Stimulated activated naive CD4-positive, alpha-beta T cell (primary cell): ENCODE data around the gene CPNE1.
"Not testable (repeated sequence)": the region's sequence is repeated elsewhere in the genome, so short reads cannot be mapped to it uniquely, and the experiment has no call there.

Source experiments
- DNase-seq, 6 experiments: peaks; one replicate each; lab custom pipeline; 2025; lab: John Stamatoyannopoulos, UW

CPNE1 gene

DNA sequence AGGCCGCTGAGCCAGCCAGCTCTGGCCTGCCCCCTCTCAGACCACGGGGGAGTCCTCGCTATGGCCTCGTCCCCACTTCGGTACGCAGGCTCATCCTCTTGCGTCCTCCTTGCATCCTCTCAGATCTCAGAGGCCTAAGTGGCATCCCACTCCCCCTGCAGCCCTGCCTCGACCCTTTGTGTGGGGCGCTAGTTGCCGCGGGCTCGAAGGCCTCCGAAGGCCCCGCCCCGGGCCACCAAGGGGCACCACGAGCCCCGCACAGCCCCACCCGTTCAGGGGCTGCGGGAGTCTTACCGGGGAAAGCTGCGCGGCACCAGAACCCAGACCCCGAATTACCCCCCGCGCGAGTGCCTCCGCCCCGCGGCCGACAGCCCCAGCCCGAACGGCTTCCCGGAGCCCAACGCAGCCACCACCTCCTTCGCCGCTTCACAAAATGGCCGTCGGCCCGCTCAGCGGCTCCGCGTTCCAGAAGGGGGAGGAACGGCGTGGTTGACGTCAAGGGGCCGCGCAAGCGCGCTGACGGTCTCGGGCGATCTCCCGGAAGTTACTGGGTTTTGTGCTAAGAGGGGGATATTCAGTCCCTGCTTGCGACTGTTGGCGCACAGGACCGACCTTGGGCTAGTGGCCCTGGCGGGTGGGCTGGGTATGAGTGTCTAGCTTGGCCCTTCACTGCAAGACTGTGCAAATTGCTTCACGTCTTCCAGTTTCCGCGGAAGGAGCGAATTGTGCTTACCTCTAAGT lies at the start of gene CPNE1, which contains the start of gene RBM12:
TSS of gene CPNE1 (minus strand) at position 435 of the 741 bp plus-strand sequence. CDS start 31,977 bp downstream, outside the sequence.
TSS of gene RBM12 (minus strand) at position 435 of the 741 bp plus-strand sequence. CDS start 9,578 bp downstream, outside the sequence.
- DNase-seq, result peak; percentile 89 to 96 (median 90)

DNA sequence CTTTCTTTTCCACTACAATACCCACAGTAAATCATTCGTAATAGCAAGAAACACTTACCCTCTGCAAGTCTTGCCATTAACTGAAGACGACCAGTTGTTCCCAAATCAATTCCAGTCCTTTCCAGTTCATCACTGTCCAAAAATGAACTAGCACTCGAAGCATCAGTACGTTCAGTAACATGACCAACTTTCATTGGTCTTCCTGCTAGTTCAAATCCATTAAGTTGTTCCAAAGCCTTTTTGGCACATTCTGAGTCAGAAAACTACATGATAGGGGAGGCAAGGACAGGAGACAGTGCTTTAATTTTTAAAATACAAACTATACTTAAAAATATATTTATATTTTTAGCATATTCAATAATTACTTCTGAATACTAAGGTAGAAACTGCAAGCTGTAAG lies 49.4 kb upstream of the CPNE1 start:
- DNase-seq, result no peak

DNA sequence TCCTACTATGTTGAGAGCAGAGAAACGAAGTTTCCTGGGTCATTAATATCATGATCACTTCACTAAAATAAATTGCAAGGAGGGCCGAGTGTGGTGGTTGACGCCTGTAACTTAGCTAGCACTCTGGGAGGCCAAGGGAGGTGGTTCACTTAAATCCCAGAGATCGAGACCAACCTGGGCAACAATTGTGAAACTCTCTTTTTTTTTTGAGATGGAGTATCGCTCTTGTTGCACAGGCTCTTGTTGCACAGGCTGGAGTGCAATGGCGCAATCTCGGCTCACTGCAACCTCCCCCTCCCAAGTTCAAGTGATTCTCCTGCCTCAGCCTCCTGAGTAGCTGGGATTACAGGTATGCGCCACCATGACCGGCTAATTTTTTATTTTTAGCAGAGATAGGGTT lies 48.4 kb upstream of the CPNE1 start:
- DNase-seq, result not testable (repeated sequence)

DNA sequence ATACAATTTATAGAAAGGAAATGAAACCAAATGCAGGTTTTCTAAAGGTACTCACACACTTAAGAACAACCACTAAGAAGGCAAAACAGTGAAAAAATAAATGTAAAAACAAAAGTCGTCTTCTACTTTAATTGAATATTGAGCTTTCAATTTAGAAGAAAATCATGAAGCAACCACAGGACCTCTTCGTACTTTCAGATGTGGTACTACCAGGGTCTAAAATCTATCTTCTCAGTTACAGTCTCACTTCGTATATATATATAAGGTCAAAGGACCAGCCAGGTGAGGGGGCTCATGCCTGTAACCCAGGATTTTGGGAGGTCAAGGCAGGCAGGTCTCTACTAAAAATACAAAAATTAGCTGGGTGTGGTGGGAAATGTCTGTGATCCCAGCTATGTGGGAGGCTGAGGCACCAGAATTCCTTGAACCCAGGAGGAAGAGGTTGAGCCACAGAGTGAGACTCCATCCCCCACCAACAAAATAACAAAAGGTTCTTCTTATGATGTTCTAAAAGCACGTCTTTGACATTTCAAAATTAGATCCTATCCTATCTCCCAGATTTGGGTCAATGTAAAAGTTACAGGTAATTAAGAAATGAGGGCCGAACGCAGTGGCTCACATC lies 47.0 kb upstream of the CPNE1 start:
- no peak for DNase-seq

DNA sequence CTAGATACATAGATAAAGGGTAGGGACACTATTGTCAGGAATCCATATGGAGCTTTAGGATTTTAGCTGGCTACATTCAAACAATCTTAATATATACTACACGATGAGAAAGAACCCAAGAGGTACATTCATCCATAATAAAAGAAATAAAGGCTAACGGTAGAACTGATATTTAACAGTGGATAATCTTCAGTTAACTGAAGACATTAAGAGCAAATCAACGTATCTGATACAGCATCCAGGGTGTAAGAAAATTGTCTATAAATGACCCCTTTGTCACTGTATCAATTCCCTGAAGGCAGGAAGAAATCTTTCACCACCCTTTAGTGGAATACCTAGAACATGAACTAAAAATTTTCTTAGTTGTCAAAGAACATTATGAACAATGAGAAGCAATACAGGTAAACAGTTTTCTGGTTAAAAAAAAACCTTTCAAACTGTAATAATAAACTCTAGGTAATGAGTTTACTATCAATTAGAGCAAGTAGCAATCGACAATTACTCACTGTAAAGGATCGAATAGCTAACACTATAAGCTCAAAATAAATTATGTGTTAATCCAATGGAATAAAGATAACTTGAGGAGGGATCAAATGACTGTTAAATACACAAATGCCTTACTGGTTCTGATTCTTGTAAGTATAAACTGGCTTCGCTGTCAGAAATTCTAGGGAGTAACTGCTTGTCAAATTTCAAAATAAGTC lies 46.3 kb upstream of the CPNE1 start:
- no peak for DNase-seq

DNA sequence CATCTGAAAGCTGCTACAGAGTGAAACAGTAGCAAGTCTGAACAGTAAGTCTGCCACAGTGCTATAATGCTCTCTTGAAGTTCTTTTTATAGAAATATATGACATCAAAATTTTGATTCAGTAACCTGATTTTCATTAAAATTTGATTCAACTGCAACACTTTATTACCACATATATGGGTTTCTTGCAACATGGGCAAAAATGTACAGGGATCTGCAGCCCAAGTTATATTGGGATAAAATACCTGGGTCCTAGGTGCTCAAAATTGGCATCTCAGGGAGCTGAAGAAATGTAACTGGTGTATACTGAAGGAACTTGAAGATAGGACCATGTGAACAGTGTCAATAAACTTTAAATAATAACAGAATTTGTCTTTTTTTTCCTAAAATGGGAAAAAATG lies 45.3 kb upstream of the CPNE1 start:
- no peak for DNase-seq

DNA sequence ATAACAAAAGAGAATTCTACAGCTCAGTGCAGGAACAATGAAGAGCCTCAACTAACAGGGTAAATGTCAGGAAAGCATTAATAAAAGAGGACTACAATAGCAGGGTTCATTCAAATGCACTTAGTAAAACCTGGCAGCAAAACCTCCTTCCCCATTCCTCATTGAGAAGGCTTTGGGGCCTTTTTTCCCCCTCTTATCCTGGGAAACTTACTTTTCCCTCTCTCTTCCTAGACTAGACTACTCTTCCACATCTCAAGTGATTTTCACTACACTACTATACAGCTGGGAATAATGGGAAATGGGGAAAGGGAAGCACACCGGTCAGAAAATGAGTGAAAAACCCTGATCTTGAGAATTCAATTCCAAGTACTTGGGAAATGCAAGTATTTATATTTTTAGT lies 44.6 kb upstream of the CPNE1 start:
- no peak for DNase-seq

DNA sequence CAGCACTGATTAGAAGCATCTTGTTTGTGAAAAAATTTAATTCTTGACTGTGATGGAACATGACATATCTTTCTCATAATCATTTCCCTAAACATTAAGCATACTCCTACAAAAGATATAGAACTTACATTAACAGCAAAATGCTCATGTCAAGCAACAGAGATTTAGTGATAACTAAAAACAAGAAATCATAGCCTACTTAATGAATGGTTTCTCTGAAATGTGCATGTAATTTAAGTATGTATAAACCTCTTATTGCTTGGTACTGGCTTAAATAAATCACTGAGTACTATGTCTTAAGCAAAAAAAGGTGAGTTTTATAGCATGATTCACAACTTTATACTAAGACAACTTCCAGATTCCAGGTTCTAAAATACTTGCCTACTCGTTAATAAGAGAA lies 43.8 kb upstream of the CPNE1 start:
- DNase-seq, result no peak

DNA sequence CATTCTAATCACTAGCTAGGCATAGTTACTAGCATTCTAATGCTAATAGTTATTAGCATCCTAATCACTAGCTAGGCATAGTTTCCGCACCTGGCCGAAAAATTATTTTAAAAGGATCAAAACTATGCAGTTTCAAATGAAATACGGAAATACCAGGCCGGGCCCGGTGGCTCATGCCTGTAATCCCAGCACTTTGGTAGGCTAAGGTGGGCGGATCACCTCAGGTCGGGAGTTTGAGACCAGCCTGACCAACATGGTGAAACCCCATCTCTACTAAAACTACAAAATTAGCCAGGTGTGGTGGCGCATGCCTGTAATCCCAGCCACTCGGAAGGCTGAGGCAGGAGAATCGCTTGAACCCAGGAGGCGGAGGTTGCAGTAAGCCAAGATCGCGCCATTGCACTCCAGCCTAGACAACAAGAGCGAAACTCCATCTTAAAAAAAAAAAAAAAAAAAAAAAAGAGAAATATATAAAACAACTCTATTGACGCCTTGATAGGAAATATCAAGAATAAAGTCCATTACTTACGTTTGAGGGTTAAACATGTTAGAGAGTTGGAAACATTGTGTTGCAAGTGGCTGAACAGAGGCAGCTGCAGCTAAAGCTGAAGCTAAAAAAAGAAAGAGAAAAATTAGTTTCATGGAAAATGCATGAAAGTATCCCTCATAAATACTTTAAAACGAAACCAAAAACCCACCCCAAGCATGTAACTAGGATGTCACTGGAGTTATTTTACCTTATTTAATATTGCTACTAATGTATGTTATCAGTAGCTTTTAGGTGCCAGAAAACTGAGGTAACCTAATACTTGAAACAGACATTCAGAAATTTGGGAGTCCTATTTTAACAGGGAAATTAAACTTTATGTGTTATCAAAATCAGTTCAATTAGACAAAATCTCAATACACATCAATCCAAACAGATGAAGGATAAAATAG lies 42.2 kb upstream of the CPNE1 start:
- DNase-seq, result not testable (repeated sequence)

DNA sequence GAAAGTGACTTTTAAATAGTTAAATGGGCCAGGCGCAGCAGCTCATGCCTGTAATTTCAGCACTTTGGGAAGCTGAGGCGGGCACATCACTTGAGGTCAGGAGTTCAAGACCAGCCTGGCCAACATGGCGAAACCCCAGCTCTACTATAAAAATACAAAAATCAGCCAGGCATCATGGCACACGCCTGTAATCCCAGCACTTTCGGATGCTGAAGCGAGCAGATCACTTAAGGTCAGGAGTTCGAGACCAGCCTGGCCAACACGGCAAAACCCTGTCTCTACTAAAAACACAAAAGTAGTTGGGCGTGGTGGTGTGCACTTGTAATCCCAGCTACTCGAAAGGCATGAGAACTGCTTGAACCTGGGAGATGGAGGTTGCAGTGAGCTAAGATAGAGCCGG lies 41.2 kb upstream of the CPNE1 start:
- DNase-seq, result not testable (repeated sequence)

DNA sequence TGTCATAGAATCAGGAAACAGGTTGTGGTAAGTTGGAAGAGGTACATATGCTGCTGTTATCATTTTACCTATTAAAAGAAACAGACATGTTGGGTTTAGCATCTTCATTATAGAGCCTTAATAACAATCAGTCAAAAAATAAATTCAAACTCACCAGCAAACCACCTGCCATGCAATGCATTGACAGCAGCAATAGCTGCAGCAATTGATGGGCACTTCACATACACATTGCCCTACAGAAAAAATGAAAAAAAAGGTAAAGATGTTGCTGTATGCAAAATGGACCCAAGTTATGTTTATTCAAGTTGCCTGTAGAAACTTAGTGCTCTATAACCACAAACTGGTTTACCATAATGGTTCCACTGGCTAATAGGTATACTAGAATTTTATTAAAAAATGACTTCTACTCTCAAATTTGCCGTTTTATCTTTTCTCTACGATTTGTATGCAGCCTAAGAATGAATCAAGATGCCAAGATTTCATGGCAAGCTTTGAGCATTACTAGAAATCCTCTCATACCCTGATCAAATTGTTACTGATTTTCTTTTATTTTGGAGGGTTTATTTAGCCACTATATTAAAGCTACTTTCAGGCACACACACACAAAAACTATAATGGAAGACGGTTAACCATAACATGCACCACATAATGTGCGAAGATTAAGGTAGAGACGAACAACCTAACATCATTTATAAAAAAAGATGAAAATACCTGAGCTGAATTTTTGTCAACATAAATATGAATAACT lies 40.0 kb upstream of the CPNE1 start:
- no peak for DNase-seq

DNA sequence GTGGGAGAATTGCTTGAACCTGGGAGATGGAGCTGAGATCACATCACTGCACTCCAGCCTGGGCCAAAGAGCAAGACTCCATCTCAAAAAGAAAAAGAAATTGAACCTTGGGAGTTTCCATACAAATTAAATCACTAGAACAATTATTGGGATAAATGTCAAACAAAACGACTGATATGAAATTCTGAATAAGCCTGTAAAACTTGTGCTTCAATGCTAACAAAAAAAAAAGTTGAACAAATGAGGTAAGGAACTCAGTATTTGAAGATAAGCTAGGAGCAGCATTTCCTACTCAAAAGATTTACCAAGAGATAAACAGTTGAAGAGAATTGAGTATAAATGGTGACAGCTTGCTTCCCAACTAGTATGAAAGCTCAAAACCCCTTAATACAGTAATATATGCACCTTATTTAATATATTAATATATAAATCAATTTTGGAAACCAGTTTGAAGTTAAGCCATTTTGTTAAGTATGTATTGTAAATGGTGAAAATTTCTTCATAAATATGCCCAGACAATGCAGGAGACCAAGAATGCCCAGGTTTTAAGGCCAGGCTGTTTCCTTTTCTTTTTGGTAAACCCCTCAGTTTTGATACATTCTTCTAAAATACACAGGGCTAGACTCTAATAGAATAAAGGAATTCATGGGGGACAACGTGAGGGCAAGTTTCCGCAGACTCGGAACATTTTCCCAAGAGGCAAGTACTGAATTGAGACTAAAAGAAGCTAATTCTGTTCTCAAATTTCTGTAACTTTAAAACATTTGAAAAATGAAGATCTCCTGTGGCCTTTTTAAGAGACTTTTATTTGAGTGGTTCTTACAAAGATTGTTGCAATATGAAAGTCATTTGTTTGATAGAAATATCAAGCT lies 38.4 kb upstream of the CPNE1 start:
- no peak for DNase-seq

DNA sequence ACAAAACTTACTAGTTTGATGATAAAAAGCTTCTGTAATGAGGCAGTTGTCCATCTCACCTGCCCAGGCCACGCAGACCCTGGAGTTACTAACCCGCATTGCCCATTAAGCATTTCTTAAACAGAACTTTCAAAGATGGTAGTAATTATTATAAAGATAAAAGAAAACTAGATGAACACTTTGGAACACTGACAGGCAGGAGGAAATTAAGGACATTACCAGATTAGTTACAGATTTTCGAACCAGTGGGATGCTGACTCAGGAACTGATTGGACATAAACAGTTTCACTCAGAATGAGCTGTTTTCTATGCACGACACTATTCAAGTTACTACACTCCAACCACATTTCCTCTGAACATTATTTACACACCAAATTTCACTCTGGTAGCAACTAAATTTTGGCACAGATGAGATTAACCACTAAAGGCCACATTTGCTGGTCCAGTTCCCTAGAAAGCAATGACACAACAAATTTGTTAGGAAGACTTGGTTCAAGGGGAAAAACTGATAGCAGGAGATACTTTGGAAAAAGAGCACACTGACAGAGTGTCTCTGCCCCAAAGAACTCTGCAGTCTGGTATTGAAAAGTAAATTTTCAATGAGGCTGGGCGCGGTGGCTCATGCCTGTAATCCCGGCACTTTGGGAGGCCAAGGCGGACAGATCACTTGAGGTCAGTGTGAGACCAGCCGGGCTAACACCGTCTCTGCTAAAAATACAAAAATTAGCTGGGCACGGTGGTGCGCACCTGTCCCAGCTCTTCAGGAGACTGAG lies 37.5 kb upstream of the CPNE1 start:
- DNase-seq, result no peak

DNA sequence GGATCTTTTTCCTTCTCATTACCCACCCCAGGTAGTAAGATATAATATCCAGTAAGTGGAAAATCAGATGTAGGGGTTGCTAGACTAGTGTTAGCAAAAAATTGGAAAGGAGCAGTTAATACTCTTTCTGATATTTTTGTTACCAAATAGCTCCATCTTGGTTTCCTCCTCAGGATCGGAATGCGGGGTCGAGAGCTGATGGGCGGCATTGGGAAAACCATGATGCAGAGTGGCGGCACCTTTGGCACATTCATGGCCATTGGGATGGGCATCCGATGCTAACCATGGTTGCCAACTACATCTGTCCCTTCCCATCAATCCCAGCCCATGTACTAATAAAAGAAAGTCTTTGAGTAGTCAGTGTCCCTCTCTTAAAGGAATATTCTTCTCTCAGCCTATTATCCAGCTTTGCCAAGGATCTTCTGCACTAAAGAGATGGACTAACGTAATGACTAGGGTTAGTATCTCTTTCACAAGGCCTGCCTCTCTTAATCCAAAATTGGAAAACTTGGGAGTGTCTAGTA lies 36.0 kb upstream of the CPNE1 start:
- DNase-seq, result no peak

DNA sequence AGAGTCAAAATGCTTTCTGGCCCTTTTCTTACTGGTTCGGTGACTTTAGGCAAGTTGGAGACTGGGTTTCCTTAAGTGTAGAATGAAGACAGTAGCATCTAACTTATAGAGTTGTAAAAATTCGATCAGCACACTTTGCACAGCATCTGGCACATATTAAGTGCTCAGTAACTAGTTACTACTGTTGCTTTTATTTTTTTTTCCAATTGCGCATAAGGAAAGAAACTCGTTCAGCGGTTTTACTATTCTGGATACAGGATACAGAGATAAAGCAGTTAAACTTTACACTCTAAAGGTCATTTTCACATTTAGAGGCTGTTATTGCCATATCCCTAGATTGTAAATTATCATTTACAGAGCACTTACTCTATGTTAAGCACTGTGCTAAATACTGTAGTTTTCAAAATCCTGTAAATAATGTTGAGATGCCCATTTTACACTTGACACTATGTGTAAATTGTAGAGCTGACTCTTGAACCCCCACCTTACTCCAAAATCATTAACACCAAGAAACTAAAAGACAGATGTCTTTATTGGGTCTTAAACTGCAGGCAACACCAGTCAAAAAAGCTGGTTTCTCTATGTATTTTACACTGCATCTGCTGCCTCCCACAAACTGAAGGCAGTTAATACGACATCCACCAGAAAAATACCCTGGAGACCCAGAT lies 35.4 kb upstream of the CPNE1 start:
- DNase-seq, result no peak

DNA sequence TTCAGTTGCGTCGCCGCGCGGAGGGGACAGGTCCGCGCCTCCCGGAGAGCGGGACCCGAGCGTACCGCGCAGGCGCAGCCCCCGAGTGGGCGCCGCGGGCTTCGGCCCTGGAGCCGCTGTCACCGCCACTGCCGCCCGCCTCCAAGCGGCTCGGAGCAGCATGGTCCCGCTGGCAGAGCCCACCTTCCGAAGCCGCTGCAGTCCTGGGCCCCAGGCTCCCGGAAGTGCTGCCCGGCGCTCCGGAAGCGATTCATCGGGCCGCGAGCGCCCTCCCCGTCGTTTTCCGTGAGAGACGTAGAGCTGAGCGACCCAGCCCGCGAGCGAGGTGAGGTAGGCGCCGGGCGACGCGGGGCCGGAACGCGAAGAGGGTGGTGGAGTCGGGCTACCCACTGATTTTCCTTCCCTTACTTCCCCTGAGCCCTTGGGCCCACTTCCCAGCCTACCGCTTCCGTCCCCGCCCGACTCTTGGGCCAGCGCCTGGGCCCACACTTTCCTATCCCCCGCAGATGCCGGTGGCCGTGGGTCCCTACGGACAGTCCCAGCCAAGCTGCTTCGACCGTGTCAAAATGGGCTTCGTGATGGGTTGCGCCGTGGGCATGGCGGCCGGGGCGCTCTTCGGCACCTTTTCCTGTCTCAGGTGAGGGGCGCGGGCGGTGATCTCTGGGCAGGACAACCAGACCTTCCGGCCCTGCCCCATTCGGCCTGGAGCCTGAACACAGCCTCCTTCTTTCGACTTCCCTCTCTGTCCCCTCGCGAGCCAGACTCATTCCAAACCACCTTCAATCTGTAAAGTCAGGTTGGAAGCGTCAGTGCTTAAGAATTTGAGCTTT lies 34.6 kb upstream of the CPNE1 start, which contains the start of the genes NFS1 and ROMO1:
TSS of gene NFS1 (minus strand) at position 226 of the 830 bp plus-strand sequence. CDS start at position 162, 64 bp downstream.
TSS of gene ROMO1 (plus strand) at position 279 of the 830 bp plus-strand sequence. CDS start at position 507, 228 bp downstream.
- peak; percentile 65 to 84 (median 82) for DNase-seq
